H1 (cell line): ENCODE data around the gene GSE1.

ENCODE experiments used
- SIX5 ChIP-seq: IDR thresholded peaks from 2 replicates; pipeline ENCODE4 v1.6.1; 2011; ENCODE audit warnings: mild to moderate bottlenecking, low read depth, low read length
- TAF1 ChIP-seq: IDR thresholded peaks from 2 replicates; pipeline ENCODE4 v1.6.1; 2011; ENCODE audit warnings: mild to moderate bottlenecking, low read depth, low read length

DNA sequence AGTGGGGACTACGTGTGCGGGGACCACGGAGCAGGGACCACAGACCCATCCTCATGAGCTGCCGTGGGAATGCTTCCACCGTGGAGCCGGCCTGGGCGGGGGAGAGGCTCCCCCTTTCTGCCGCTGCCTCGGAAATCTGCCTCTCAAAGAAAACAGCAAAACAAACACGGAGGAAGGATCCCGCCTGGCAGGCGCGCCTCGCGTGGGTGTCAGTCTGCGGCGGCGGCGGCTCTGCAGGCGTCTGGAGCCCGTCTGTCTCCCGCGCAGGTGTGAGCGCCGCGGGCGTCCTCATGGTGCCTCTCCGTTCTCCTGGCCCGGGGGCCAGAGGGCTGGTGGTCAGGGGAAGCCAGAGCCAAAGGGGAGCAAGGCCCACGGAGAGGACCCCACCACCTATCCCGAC lies 27.5 kb downstream of the GSE1 start:
- TF ChIP-seq SIX5 (no peak), TAF1 (no peak)
